BLaER1 treated with 17β-estradiol and CSF1 and Interleukin-3, amounts not matched to agents 10 nM and 100 nM (cell line): ENCODE data around the gene PFDN4.

Experiments
- H3K27ac ChIP-seq, 11 experiments: shearing (Covaris generic); formaldehyde crosslinking; 2 replicates each; pipeline ENCODE4 v1.8.1; 2022
- H3K27me3 ChIP-seq, 11 experiments: shearing (Covaris generic); formaldehyde crosslinking; 2 replicates each; pipeline ENCODE4 v1.8.1; 2022
- H3K36me3 ChIP-seq, 11 experiments: shearing (Covaris generic); formaldehyde crosslinking; 2 replicates each; pipeline ENCODE4 v1.8.1; 2022
- H3K4me1 ChIP-seq, 10 experiments: shearing (Covaris generic); formaldehyde crosslinking; 2 replicates each; pipeline ENCODE4 v1.8.1; 2022
- H3K4me2 ChIP-seq, 11 experiments: shearing (Covaris generic); formaldehyde crosslinking; 2 replicates each; pipeline ENCODE4 v1.8.1; 2022
- H3K4me3 ChIP-seq, 10 experiments: shearing (Covaris generic); formaldehyde crosslinking; 2 replicates each; pipeline ENCODE4 v1.8.1; 2022
- H3K9ac ChIP-seq, 11 experiments: shearing (Covaris generic); formaldehyde crosslinking; 2 replicates each; pipeline ENCODE4 v1.8.1; 2022
- H3K9me3 ChIP-seq, 11 experiments: shearing (Covaris generic); formaldehyde crosslinking; replicated peaks in 1 of 11; 2 replicates each; pipeline ENCODE4 v1.8.1; 2022
- H4K20me1 ChIP-seq, 11 experiments: shearing (Covaris generic); formaldehyde crosslinking; 2 replicates each; pipeline ENCODE4 v1.8.1; 2022
- Cebpa-rat ChIP-seq, 11 experiments: shearing (Covaris generic); IDR thresholded peaks; 2 replicates each; pipeline ENCODE4 v1.8.1; 2022

Gene PFDN4

DNA sequence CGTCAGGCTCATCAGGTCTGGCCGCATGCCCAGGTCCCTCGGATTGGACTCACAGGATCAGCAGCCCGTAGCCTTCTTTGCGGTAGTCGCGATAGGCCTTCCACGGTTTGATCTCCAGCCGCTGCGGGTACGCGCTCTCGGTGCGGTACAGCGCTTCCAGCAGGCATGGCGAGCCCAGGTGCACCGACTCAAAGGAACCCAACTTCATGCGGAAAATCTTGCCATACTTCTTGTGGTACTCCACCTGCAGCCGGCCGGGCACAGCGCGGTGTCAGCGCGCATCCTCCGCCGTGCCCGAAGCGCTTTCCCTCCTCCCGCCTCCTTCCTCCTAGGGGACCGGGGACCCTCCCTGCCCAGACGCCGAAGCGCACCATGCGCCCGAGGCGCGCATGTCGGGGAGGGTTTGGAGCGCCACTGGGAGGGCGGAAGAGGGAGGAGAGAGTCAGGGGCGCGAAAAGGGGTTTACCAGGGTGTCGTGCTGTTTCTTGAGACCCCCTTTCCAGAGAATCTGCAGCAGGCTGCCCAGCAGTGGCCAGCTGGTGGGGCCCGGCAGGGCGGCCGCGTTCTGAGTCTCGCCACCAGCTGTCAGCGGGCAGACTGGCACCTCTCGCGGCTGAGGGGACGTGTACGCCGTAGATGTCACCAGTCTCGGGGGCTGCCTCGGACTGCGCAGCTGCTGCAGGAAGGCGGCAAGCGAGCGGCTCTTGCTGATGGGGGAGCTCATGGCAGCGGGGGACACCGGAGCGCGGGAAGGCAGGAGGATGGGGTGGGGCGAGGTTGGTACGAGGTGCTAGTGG is 34.8 kb upstream of the PFDN4 start:
- H4K20me1 ChIP-seq, result peaks cover 0 to 4% (median 0%) of the 10 kb centered on the region in 11 experiments; a peak in 1 of 22 replicates
- peaks cover 7 to 20% (median 17%) of the 10 kb centered on the region in 10 experiments; a peak in 16 of 20 replicates for H3K4me1 ChIP-seq
- H3K9me3 ChIP-seq, result peaks cover 17 to 29% (median 23%) of the 10 kb centered on the region in 11 experiments
- TF ChIP-seq Cebpa-rat (IDR thresholded peaks at IDR 0.05), result no peak
- peak overlapping the region in 6 of 10 experiments; percentile 11 to 38 (median 26); a peak in 4 of 20 replicates for H3K4me3 ChIP-seq
- no peak overlapping the region for H3K9ac ChIP-seq
- peak overlapping the region in 10 of 11 experiments; percentile 17 to 82 (median 46); a peak in 16 of 22 replicates for H3K4me2 ChIP-seq
- H3K27me3 ChIP-seq, result peaks cover 48 to 60% (median 54%) of the 10 kb centered on the region in 11 experiments
- H3K36me3 ChIP-seq, result no peaks in the 10 kb centered on the region
- H3K27ac ChIP-seq, result no peak overlapping the region

DNA sequence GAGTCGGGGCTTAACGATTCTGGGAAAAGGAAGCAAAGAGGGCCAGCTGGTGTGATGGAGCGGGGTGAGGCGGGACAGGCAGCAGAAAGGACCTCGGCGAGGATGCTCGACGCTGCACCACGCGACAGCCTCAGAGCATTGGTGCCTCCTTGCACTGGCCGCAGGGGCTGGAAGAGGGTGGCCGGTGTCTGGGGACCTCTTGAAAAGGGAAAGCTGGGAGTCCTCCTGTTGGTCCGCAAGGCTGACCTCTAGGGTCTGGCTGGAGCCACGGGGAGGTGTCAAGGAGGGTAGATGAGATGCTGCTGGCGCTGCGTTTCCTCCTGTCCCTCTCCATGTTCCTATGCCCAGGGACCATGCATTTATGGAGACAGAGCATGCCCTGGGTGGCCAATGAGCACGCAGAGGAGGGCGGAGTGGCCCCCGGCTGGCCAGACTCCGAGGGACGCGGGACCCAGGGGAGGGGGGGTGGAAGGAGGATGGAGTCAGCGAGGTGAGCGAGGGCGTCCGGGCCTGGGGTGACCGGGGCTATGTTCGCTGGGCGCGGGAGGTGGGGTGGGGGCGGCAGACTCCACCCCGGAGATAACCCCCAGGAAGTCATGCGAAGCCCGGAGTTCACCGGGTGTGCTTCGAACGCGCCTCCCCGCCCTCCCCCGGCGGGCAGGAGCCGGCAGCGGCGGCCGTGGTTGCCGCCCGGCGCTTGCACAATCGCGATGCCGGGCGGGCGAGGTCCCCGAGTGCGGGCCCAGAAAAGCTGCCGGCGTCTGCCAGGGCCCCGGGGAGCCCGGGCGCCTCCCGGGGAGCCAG is 34.0 kb upstream of the PFDN4 start, which contains the start of gene CYP24A1:
CYP24A1 (minus strand) TSS at position 334 of the 804 bp plus-strand sequence. CDS start 407 bp downstream, outside the sequence.
- Histone ChIP-seq H3K4me1 (peaks cover 7 to 20% (median 17%) of the 10 kb centered on the region in 10 experiments; a peak in 16 of 20 replicates), H3K9me3 (peaks cover 17 to 26% (median 23%) of the 10 kb centered on the region in 11 experiments), H3K27ac (no peak within 1 kb of the TSS), H3K9ac (no peak within 1 kb of the TSS), H3K36me3 (no peaks in the 10 kb centered on the region), H3K4me2 (peak within 1 kb of the TSS; percentile 17 to 82 (median 49); a peak in 20 of 22 replicates), H3K27me3 (peaks cover 48 to 60% (median 54%) of the 10 kb centered on the region in 11 experiments), H3K4me3 (peak within 1 kb of the TSS in 9 of 10 experiments; percentile 12 to 46 (median 31); a peak in 10 of 20 replicates), H4K20me1 (peaks cover 0 to 4% (median 0%) of the 10 kb centered on the region in 11 experiments; a peak in 1 of 22 replicates)
- peak in 4 of 11 experiments; percentile 15 to 57 (median 41); a peak in 3 of 22 replicates for TF ChIP-seq Cebpa-rat (IDR thresholded peaks at IDR 0.05)

DNA sequence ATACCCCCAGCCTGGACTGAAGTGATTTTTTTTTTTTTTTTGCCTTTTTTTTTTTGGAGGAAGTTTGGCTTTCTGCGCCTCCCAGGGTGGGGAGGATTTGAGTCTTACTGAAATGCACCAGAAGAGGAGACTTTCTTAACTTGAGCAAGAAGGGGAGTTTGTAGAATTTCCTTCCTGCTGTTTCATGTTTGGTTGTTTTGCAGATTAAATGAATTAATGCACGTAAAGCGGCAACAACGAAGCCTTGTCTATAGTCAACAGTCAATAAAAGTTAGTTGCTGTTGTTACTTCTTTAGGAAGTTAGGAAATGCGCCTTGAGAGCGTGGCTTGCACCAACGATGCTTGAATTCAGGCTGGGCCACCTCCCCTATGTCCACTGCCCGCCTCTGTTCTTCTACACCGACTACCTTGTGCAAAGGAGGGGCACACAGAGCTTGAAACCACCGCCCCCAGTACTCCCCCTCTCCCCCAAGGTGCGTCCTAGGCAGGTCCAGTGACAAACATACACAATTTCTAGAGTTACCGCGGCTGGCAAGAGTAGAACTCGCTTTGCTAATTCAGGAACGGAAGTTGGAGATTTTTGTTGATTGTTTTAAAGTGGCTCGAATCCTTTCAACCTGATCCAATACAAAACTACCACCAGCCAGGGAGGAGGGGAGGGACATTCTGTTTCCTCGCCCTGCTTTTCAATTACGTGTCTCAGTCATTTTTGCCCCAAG is 33.3 kb upstream of the PFDN4 start:
- Histone ChIP-seq H3K9ac (no peak overlapping the region), H3K36me3 (no peaks in the 10 kb centered on the region), H3K4me3 (peak overlapping the region in 7 of 10 experiments; percentile 12 to 46 (median 27); a peak in 8 of 20 replicates), H3K4me2 (peak overlapping the region; percentile 17 to 82 (median 49); a peak in 18 of 22 replicates), H3K27ac (no peak overlapping the region), H3K9me3 (peaks cover 17 to 26% (median 23%) of the 10 kb centered on the region in 11 experiments), H3K4me1 (peaks cover 7 to 20% (median 15%) of the 10 kb centered on the region in 10 experiments; a peak in 16 of 20 replicates), H3K27me3 (peaks cover 48 to 60% (median 54%) of the 10 kb centered on the region in 11 experiments), H4K20me1 (peaks cover 0 to 4% (median 0%) of the 10 kb centered on the region in 11 experiments; a peak in 1 of 22 replicates)
- 0 out of 22 replicates have a peak, but pooled peaks of 1 of the 11 experiments have one; percentile 1 for TF ChIP-seq Cebpa-rat (IDR thresholded peaks at IDR 0.05)

GRCh38 chr20:54176610-54177009 is 31.3 kb upstream of the PFDN4 start:
- no peak overlapping the region for H3K9ac ChIP-seq
- TF ChIP-seq Cebpa-rat (IDR thresholded peaks at IDR 0.05), result no peak
- H4K20me1 ChIP-seq, result peaks cover 0 to 4% (median 0%) of the 10 kb centered on the region in 11 experiments; a peak in 1 of 22 replicates
- no peak overlapping the region for H3K27ac ChIP-seq
- peaks cover 7 to 20% (median 12%) of the 10 kb centered on the region in 10 experiments; a peak in 13 of 20 replicates for H3K4me1 ChIP-seq
- H3K27me3 ChIP-seq, result peaks cover 41 to 46% (median 45%) of the 10 kb centered on the region in 11 experiments
- H3K4me2 ChIP-seq, result no peak overlapping the region
- H3K36me3 ChIP-seq, result no peaks in the 10 kb centered on the region
- H3K4me3 ChIP-seq, result no peak overlapping the region
- peaks cover 17 to 26% (median 23%) of the 10 kb centered on the region in 11 experiments for H3K9me3 ChIP-seq

- Histone ChIP-seq H3K4me1 (peaks cover 7 to 20% (median 12%) of the 10 kb centered on the region in 10 experiments; a peak in 13 of 20 replicates), H3K4me3 (no peak overlapping the region), H3K9me3 (peaks cover 17 to 25% (median 22%) of the 10 kb centered on the region in 11 experiments), H3K36me3 (no peaks in the 10 kb centered on the region), H3K27me3 (peaks cover 33 to 39% (median 38%) of the 10 kb centered on the region in 11 experiments), H4K20me1 (peaks cover 0 to 4% (median 0%) of the 10 kb centered on the region in 11 experiments; a peak in 1 of 22 replicates), H3K4me2 (no peak overlapping the region), H3K9ac (no peak overlapping the region), H3K27ac (no peak overlapping the region)
- no peak for TF ChIP-seq Cebpa-rat (IDR thresholded peaks at IDR 0.05)
Observed at GRCh38 chr20:54177378-54177777, 30.5 kb upstream of the PFDN4 start.

GRCh38 chr20:54178256-54178655 is 29.6 kb upstream of the PFDN4 start:
- Histone ChIP-seq H3K4me2 (no peak overlapping the region), H3K9me3 (peaks cover 9 to 16% (median 13%) of the 10 kb centered on the region in 11 experiments), H3K27ac (no peak overlapping the region), H3K4me1 (peaks cover 3 to 18% (median 11%) of the 10 kb centered on the region in 10 experiments; a peak in 13 of 20 replicates), H3K27me3 (peaks cover 24 to 30% (median 29%) of the 10 kb centered on the region in 11 experiments), H3K4me3 (no peak overlapping the region), H3K9ac (no peak overlapping the region), H3K36me3 (no peaks in the 10 kb centered on the region), H4K20me1 (peaks cover 0 to 4% (median 0%) of the 10 kb centered on the region in 11 experiments; a peak in 1 of 22 replicates)
- no peak for TF ChIP-seq Cebpa-rat (IDR thresholded peaks at IDR 0.05)

DNA sequence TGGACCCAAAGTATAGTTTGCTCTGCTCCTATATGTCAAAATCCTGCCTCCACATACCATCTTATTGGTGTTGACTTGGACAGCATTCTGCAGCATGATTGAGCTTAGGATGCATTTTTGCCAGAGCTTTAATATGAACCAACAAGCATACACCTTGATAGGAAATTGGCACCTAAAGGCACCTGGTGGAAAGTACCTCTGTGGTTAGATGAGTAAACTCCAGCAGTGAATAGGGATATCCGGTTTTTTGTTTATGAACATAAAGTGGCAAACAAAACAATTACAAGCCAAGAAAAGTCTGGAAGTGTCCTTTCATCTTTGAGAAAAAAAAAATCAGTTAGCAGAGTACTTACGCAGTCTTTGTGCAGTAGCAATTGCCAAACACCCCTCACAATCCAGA is 27.9 kb upstream of the PFDN4 start:
- no peaks in the 10 kb centered on the region for H4K20me1 ChIP-seq
- H3K4me2 ChIP-seq, result no peak overlapping the region
- H3K9ac ChIP-seq, result no peak overlapping the region
- H3K4me1 ChIP-seq, result peaks cover 0 to under 1% (median 0%) of the 10 kb centered on the region in 10 experiments; a peak in 3 of 20 replicates
- H3K4me3 ChIP-seq, result no peak overlapping the region
- TF ChIP-seq Cebpa-rat (IDR thresholded peaks at IDR 0.05), result no peak
- H3K9me3 ChIP-seq, result 0 out of 22 replicates have a peak, but pooled peaks cover 0 to under 1% (median 0%) of the 10 kb centered on the region in 11 experiments
- H3K36me3 ChIP-seq, result no peaks in the 10 kb centered on the region
- peaks cover 7 to 13% (median 12%) of the 10 kb centered on the region in 11 experiments for H3K27me3 ChIP-seq
- H3K27ac ChIP-seq, result no peak overlapping the region

DNA sequence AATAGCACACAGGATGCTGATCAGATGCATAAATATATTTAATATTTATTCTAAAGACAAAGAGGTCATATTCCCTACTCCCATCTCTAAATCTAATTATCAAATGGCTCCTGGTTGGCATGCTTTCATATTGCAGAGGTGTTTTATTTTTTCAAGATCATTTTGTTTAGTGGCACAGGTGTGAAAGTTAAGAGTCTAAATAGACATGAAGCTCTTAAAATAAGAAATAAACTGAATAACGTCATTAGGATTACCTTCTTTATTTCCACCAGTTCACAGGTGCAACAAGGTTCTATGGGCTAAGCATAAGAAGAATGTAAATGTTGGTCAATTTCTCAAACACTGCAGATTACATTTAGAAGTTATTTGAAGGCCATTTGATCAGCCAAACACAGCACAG is 27.0 kb upstream of the PFDN4 start:
- Histone ChIP-seq H3K9me3 (no peaks in the 10 kb centered on the region), H3K9ac (no peak overlapping the region), H3K27ac (no peak overlapping the region), H3K27me3 (peaks cover 0 to 3% (median 2%) of the 10 kb centered on the region in 11 experiments; a peak in 12 of 22 replicates), H4K20me1 (no peaks in the 10 kb centered on the region), H3K4me2 (no peak overlapping the region), H3K4me1 (no peaks in the 10 kb centered on the region), H3K4me3 (no peak overlapping the region), H3K36me3 (no peaks in the 10 kb centered on the region)
- TF ChIP-seq Cebpa-rat (IDR thresholded peaks at IDR 0.05), result no peak
